Activated T-cell treated with anti-CD3 and anti-CD28 coated beads for 1 hour (primary cell): ENCODE data around the gene CARM1.
"Not testable (repeated sequence)": the region's sequence is repeated elsewhere in the genome, so short reads cannot be mapped to it uniquely, and the experiment has no call there.

Experiments used
- DNase-seq: peaks from one replicate; pipeline ENCODE4 v3.0.0-alpha.2; 2020; ENCODE audit warnings: low read depth

Gene CARM1

DNA sequence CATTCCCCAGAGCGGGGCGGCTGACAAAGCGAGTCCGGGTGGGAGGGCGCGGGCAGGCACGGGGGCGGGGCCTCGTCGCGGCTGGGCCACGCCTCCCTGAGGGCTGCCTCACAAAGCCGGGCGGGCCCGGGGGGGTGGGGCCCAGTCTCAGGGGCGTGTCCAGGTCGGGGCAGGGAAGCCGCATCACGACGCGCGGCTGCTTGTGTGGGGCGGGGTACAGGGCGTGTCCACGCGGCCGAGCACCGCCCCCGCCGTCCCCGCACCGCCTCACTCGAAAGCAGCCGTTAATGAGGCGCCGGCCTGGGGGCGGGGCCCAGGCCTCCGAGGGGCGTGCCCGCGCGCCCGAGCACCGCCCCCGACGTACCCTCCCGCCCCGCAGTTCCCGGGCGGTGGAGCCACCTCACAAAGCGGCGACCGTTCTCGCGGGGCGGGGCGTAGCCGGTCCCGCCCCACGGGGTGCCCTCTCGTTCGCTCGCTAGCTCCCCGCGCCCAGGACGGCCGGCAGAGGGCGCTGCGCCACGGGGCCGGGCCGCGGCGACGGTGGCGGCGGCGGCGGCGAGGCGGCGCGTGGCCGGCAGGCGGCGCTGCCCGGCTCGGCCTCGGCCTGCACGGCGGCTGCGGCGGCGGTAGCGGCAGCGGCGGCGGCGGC, at the start of gene CARM1:
TSS of gene CARM1 (plus strand) at position 599 of the 649 bp plus-strand sequence. CDS start 150 bp downstream, outside the sequence.
- peak; percentile 98 for DNase-seq

DNA sequence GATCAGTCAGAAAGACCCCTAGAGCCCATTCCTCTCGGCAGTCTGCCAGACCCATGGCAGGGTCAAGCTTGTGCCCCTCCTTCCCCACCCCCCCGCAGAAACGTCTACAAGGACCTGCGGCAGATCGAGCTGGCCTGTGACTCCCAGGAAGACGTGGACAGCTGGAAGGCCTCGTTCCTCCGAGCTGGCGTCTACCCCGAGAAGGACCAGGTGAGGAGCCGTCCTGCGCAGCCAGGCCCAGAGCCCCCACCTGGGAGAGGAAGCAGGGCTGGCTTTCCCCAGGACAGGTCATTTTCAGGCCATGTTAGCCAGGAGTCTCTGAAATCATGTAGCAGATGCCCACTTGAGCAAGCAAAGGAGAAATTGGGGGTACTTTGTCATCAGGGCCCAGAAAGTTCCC, 47.7 kb upstream of the CARM1 start:
- DNase-seq = no peak

DNA sequence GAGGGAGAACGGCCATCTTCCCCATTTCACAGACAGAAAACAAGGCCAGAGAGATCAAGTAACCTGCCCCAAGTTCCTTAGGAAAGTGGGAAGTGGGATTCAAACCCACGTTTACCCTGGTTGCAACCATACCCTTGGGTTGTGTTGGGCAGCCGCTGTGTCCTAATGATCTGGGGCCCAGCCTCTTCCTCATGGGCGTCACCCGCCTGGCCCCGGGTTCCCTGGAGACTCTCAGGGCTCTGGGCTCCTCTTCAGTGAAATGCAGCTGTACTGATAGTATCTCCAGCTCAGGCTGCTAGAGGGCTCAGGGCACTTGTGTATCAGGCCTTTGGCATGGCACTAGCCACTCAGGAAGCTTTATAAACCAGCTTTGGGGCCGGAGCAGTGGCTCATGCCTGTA, 45.1 kb upstream of the CARM1 start:
- no peak for DNase-seq

DNA sequence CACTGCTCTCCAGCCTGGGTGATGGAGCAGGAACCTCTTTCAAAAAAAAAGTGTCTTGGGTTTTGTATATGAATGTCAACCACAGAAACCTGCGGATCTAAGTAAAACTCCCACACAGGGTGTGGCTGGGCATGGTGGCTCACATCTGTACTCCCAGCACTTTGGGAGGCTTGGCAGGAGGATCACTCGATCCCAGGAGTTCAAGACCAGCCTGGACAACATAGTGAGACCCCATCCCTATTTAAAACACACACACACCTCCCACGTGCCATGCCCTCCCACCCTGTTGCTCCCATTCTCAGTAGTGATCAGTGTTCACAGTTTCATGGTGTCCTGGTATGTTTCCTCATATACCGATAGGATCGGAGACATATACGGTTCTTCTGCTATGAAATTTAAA, 44.5 kb upstream of the CARM1 start:
- DNase-seq = no peak

DNA sequence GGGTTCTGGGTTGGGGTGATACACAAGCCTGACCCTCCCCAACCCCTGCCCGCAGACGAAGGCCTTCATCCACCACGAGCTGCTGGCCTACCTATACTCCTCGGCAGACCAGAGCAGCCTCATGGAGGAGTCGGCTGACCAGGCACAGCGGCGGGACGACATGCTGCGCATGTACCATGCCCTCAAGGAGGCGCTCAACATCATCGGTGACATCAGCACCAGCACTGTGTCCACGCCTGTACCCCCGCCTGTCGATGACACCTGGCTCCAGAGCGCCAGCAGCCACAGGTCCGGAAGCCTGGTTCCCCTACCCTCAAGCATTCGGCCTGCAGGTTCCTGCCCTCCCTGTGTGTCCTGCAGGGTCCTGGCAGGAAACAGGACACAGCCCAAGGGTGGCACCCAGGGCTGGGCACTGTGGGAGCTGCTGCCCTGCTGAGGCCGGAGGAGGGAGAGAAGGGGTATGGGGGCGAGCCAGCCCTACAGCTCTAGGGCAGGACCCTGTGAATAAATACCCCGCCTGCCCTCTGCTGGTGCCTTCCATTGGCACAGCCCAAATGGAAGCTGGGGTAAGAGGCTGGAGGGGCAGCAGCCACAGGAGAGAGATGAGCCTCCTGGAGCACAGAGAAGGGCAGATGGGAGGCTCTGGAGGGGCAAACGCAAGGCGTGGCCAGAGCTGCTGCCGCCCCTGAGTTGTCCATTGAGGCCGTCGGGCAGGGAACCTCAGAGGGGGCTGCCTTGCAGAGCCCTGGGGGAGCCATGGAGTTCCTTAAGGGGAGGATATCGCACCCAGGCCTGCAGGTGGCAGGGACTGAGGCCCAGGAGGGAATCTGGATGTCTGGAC, 42.2 kb upstream of the CARM1 start:
- DNase-seq = no peak

DNA sequence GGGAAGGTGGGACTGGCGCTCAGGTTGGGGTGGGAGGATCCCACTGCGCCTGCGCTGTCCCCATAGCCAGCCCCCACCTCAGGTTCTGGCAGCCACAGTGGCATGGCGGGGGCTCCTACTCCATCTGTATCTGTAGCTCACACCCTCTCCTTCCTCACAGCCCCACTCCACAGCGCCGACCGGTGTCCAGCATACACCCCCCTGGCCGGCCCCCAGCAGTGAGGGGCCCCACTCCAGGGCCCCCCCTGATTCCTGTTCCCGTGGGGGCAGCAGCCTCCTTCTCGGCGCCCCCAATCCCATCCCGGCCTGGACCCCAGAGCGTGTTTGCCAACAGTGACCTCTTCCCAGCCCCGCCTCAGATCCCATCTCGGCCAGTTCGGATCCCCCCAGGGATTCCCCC, 41.4 kb upstream of the CARM1 start:
- no peak for DNase-seq

DNA sequence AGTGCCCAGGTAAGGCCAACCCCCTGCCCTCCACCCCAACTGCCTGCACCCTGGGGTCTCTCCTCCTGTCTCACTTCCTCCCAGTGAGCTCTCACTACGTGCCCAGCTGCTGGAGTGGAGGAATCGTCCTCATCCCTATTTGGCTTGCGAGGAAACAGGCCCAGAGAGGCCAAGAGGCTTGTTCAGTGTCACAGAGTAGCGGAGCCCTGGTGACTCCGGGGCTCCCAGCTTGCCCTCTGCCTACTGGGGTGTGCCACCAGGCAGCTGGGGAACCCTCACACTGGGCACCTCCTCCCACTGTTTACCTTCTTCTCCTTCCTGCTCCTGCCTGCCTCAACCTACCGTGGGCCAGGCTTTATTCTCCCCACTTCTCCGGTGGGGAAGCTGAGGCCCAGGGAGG, 41.0 kb upstream of the CARM1 start:
- DNase-seq = no peak

DNA sequence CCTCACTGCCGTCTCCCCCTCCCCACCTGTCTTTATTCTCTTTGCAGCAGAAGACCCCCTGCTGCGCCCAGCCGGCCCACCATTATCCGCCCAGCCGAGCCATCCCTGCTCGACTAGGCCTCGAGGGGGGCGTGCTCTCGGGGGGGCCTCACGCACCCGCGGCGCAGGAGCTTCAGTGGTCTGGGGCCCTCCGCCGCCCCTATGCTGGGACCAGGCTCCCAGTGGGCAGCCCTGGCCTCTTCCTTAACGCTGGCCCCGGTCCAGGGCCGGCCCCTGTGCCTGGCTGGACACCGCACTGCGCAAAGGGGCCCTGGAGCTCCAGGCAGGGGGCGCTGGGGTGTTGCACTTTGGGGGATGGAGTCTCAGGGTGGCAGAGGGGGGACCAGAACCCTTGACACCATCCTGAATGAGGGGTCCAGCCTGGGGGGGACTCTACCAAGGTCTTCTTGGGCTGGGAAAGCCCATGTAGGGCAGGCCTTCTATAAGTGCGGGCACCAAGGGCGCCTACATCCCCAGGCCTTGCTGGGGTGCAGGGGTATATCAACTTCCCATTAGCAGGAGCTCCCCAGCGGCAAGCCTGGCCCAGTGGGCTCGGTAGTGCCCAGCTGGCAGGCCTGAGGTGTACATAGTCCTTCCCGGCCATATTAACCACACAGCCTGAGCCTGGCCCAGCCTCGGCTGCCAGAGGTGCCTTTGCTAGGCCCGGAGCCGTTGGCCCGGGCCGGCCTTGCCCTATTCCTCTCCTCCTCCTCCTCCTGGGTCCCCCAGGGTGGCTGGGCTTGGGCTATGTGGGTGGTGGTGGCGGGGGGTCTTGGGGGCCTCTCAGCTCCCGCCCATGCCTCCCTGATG, 40.2 kb upstream of the CARM1 start:
- no peak for DNase-seq

DNA sequence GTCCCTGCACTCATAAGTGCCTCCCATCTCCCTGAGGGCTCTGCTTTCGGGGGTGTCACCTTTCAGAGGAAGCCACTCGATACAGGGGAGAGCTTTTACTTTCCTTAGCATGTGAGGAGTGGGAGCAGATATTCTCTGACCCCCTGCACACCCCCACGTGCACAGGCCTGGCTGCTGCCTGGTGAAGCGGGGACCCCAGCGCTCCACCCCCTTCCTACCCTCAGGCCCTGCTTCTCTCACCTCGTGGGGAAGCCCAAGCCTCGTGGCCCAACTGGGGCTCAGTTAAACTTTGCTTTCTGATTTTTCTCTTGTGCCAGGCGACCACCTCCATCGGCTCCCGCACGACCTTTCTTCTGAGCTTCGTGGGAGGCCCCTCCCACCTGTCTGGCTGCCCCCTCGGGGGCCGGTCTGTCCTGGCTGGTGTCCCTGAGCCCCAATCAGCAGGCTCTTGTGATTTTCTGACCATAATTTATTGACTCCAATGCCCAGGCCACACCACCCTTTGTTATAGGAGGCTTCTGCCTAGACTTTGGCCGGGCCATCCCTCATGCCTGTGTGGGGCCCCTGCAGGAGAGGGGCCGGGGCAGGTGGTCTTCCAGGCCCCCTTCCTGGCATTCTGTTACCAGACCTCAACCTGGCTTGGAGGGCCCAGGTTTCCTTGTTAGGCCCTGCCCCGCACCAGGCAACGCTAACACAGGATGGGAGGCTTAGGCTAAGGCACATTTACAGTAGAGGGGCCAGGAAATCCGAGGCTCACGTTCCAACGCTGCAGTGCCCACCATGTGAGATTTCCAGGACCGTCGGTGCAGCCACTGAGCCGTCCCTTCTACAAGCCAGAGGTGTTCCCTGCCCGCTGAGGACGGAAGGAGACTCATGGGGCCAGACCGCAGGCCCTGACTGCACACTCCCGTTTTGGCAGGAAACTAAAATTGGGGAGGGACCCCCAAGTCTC, 39.1 kb upstream of the CARM1 start:
- DNase-seq = no peak

DNA sequence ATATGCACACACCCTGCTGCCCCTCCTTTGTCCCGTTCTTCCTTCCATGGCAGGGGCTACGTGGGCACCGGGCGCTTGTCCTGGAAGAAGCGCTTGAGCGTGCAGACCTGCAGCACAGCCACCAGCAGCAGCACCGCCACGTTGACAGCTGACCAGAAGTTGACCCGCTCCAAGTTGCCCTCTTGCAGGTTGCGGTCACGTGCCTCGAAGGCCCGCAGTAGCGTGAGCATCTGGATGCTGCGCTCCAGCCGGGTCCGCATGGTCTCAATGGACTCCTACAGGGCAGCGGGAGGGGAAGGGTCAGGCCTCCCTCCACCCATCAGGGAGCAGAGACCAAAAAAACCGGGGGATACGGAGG, 38.4 kb upstream of the CARM1 start:
- no peak for DNase-seq

DNA sequence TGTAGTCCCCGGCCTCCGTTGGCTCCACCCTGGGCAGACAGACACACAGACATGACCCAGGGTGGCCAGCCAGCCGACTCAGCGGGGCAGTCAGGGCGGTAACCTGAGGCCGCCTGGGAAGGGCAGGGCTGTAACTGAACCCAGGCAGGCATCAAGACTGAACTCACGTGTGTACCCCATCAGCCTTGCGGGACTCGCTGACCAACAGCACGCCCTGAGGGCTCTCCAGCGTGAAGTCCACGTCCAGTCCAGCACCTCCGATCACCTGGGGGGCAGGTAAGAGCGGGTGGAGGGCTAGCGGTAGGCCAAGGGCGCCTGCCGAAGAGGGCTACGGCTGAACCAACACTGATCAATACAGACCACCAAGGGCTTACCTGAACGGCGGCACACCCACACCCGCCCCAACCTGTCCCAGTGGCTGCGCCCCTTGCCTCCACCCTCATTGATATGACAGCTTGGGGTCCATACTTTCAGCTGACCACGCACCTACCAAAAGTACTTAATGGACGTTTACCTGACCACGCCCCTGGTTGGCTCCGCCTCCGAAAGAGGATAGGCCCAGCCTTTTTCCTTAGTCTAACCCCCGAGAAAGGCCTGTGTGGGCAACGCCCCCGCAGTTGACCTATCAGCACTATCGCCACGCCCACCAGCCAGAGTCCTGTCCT, 36.1 kb upstream of the CARM1 start:
- DNase-seq = no peak

DNA sequence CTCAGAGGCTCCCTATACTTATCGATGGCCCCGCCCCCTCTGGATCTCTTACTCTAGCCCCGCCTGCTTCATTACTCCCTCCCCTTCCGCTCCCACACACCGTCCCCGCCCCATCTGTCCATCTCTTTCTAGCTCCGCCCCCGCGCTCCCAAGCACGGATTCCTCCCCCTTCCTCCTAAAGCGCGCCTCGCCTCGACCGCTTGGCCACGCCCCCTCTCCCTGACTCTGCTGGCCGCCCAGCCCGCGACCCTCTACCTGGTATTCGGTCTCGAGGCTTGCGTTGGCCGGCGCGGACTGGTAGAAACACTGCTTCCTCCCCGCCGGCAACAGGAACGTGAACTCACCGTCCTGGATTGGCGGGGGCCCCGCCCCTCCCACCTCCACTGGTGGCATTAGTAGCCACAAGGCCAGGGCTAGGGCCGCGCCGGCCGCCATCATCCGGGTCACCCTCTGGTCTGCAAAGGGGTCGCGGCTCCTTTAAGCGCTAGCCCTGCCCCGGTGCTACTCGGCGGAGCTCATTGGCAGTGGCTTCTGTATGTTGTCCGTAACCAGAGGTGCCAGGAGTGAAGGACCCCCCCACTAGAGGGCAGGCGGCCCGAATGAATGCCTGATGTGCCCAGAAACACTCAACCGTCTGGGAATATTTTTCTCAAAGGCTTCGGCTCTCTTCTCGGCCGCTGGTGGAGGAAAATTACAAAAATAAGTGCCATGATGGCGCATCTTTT, 35.4 kb upstream of the CARM1 start, which contains the start of gene TMED1:
TSS of gene TMED1 (minus strand) at position 459 of the 725 bp plus-strand sequence. CDS start at position 438, 21 bp downstream.
- peak; percentile 88 for DNase-seq

DNA sequence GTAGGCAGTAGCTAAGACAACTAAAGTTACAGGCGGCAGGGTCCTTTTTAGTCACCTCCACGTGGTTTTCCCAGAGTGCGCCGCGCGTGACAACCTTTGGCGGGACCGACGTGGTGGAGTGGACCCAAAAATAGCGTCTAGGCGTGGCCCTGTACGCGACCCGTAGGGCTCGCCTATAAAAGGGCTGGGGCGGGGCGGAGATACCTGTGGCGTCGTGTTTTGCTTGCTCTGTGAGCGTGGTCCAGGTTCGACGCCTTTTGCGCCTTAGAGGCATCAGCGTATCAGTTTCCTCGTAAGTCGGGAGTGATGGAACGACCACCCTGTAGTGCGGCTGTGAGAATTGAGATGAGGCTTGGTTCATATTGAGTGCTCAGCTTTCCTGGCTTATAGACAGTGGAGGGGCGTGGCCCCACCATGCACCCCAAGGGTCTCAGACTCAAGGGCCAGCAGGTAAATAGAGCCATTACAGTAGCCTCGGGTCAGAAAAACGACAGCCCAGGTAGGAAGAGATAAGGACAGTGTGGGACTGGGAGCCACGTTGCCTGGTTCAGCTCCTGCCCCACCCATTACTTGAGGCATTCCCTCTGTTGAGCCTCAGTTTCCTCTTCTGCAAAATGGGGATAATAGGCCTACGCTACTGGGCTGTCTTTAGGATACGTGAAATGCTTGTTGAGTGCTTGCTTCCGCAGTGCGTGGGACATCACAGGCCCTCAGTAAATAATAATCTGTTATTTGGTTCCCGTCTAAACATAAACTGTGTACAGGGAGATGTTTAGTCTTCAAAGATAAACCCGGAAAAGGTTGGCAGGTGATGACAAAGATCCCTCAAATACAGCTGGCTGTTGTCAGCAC, 34.6 kb upstream of the CARM1 start:
- peak; percentile 62 for DNase-seq

DNA sequence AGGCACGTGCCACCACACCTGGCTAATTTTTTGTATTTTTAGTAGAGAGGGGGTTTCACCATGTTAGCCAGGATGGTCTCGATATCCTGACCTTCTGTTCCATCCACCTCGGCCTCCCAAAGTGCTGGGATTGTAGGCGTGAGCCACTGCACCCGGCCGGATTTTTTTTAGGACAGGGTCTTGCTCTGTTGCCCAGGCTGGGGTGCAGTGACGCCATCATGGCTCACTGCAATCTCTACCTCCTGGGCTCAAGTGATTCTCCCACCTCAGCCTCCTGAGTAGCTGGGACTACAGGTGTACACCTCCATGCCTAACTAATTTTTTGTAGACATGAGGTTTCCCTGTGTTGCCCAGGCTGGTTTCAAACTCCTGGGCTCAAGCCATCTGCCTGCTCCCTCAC, 33.7 kb upstream of the CARM1 start:
- DNase-seq = not testable (repeated sequence)

DNA sequence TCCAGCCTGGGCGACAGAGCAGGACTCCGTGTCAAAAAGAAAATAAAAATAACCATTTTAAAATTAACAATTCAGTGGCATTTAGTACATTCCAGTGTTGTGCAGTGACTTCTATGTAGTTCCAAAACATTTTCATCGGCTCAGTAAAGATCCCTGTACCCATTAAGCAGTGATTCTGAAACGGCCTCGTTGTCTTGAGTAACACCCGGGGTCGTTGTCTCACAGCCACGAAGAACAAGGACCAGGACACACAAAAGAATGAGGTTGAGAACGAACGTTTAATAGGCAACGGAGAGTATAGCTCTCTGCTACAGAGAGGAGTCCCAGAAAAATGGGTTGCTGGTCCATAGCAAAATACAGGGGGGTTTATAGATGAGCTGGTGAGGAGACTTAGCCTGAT, 33.0 kb upstream of the CARM1 start:
- no peak for DNase-seq

DNA sequence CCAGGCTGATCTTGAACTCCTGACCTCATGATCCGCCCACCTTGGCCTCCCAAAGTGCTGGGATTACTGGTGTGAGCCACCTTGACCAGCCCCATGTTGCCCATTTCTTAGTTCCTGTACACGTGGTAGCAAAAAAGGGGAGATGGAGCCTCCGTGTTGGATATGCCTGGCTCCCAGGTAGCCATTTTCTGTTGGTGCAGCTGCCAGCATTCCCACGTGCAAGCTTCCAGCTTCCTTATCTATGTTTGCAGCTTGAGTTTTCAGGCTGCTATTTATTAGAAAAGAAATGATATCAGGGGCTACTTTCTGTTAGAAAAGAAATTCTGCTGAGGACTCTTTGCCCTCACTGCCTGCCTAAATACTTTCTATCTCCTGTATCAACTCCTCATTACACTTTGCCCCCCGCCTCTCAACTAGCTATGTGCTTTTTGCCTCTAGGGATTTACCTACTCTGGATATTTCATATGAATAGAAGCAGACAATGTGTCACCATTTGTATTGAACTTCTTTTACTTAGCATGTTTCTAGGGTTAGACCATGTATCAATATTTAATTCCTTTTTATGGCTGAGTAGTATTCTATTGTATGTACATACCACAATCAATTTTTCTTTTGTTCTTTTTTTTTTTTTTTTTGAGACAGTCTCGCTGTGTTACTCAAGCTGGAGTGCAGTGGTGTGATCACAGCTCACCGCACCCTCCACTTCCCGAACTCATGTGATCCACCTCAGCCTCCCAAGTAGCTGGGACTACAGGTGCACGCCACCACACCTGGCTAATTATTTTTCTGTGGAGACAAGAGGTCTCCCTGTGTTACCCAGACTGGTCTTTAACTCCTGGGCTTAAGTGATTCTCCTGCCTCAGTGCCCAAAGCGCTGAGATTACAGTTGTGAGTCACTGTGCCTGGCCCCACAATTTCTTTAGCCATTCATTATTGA, 32.0 kb upstream of the CARM1 start:
- no peak for DNase-seq

DNA sequence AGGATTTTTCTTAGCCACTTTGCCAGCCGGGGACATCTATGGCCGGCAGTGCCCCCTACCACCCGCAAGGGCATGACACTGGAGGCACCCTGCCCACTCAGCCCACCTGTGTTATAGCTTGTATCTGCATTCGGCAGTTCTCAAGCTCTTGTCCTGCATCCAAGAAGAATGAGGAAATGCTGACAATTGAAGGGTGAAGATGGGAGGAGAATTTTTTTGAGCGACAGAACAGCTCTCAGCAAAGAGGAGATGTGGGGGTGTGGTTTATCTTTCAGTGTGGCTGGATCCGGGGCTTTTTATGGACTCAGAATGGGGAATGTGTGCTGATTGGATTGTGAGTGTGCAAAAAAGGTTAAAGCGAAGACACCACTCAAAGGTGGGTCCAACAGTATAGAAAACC, 28.6 kb upstream of the CARM1 start:
- DNase-seq = no peak
